LNCAP (cell line): Measurements from ENCODE around the gene TRMT6.

ENCODE experiments used
- TF ChIP-seq, protein P1 (sequence below): fragments of 450-650 bp; IDR thresholded peaks from 2 replicates; pipeline ENCODE4 v1.5.1; 2017; ENCODE audit warnings: mild to moderate bottlenecking

The TRMT6 gene

DNA sequence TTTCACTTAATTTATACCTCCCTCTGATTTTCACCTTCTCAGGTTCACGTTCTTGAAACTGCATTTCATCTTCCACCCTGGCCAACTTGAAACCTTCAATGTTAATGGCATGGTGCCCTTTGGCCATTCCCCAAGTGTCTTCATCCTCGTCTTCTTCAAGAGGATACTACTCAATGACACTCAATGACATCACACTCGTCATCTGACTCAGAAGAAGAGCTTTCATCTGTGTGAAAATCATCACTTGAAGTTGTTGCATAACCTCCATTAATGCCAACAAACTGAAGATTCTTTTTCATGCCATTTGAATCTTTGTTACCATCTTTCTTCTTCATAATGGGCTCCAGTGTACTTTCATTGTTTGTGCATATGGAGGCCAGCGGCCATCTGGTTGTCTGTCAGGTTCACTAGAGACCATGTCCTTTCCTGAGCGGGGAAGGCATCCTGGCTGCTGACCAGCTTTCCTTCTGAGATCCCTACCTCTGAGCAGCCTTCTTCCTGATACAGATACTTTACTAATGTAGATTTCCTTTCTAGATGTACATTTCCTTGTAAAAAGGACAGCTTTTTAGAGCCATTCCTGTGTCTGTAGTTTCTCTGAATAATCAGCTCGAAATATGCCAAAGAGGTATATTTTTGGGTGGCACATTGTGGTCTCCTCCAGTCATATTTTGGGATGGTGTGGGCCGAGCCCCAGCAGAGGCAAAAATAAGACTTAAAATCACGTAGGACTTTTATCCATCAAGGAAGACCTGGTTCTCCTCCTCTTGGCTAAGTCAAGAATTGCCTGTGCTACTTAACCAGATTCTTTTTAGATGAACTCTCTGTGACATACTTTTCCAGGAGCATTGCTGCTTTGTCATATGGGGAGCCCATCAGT lies 21.3 kb downstream of the TRMT6 start:
- TF ChIP-seq, protein P1, sequence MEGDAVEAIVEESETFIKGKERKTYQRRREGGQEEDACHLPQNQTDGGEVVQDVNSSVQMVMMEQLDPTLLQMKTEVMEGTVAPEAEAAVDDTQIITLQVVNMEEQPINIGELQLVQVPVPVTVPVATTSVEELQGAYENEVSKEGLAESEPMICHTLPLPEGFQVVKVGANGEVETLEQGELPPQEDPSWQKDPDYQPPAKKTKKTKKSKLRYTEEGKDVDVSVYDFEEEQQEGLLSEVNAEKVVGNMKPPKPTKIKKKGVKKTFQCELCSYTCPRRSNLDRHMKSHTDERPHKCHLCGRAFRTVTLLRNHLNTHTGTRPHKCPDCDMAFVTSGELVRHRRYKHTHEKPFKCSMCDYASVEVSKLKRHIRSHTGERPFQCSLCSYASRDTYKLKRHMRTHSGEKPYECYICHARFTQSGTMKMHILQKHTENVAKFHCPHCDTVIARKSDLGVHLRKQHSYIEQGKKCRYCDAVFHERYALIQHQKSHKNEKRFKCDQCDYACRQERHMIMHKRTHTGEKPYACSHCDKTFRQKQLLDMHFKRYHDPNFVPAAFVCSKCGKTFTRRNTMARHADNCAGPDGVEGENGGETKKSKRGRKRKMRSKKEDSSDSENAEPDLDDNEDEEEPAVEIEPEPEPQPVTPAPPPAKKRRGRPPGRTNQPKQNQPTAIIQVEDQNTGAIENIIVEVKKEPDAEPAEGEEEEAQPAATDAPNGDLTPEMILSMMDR = no peak

DNA sequence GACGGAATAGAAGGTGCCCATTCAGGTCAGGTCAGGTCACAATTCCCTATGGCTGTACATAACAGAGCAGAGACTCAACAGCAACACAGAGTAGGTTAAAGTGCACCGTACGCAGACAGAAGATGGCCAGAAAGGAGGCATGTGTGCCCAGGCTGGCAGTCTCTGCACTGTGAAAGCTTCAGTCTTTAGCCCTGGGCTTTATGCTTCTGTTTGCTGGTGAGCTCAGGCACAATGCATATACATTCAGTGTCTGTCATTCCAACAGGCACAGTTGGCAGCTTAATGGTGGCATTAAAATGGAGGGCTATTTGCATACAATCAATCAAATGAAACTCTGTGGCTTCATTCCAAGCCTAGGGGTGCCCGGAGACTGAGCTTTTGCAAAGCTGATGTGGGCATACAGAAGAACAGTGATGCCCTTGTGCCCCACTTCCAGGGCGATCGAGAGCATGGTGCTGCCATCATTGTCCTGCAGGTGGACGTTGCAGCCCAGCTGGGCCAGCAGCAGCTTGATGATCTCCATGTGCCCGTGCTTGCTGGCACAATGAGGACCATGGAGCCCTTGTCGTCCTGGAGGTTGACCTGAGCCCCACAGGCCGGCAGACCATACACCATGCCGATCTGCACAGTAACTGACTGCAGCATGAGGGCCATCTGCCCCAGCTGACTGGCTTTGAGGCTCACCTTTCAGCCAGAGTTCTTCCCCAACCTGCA lies 22.4 kb downstream of the TRMT6 start:
- TF ChIP-seq, protein P1 = no peak

DNA sequence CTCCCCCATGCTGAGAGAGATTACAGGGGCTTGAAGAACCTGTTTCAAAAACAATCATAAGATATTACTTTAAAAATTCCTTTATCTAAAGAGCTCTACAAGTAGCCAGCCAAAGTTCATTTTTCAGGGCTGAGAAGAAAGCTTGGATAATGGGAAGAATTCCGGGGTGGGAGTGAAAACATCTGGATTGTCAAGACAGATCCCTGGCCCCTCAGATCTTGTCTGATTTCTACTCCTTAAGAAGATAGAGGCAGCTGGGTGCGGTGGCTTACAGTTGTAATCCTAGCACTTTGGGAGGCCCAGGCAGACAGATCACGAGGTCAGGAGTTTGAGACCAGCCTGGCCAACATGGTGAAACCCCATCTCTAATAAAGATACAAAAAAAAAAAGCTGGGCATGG lies 24.8 kb downstream of the TRMT6 start:
- TF ChIP-seq, protein P1 = no peak

DNA sequence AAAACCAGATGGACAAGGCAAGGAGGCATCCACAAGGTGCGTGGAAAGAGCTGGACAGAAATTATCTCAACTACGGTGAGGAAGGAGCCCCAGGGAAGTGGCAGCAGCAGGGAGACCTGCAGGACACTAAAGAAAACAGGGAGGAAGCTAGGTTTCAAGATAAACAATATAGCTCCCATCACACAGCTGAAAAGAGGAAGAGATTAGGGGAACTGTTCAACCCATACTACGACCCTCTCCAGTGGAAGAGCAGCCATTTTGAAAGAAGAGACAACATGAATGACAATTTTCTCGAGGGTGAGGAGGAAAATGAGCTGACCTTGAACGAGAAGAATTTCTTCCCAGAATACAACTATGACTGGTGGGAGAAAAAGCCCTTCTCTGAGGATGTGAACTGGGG lies 26.8 kb downstream of the TRMT6 start:
- TF ChIP-seq, protein P1 = no peak

DNA sequence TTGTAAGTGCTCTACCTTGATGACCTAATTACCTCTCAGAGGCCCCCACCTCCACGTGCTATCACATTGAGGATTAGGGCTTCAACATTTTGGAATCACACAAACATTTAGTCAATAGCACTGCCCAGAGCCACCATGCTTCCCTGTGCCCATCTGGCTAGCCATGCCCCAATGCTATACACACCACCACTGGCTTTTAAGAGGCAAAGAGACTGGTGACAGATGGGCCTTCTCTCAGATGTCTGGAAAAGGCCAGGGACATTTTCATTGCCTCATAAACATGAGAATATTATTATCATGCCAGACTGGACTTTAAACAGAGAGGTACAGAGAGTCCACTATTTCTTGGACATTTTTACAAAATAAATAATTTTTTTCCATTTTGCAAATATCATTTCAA lies 29.8 kb downstream of the TRMT6 start:
- TF ChIP-seq, protein P1 = no peak

DNA sequence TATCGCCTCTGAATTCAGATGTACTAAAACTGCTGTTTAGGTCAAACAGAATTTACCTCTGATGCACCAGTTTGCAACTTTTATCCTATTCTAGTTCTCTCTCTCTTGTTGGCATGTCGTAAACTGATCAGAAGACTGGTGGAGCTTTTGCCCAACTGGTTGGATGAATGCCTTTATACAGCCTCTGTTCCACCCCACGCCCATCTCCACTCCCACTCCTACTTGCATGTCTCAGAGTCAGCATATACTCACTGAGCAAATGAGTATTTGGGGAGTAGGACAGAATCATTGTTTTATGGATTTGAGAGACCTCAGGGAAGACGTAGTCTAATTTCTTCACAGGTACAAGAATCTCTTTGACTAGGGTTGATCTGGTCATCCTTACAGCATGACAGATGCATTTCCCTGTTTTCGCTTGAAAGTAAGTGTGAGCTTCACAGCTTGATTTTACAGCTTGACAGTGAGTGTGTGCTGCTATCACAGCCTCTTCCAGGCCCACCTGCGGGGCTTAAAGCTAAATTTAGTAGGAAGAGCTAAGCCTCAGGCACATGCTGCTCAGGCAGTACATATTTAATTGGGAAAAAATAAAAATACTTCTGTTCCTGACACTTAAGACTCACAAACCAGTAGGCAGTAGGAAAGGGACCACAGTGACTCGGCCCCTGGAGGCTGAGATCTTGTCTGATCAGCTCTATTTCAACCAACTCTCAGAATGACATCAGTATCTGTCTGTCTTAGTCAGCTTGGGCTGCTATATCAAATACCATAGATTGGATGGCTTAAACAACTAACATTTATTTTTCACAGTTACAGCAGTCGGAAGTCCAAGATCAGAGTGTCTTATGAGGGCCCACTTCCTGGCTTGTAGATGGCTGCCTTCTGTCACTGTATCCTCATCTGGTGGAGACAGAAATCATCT lies 30.4 kb downstream of the TRMT6 start:
- TF ChIP-seq, protein P1 = no peak
